Osteoblast (primary cell): ENCODE results near the gene B3GALT6. TPM values are rescaled to one million over a fixed set of nuclear protein-coding genes. Genes with fewer than 3 reads are reported as not detected.

ENCODE experiments used
- DNase-seq: peaks from one replicate; pipeline ENCODE4 v3.0.0; 2011; ENCODE audit warnings: low spot score, mixed read lengths; ENCODE audit not compliant: insufficient read length; ENCODE audit errors: missing footprints
- H2AFZ ChIP-seq: 2 replicates; pipeline ENCODE4 v1.6.0; 2011; ENCODE audit warnings: mild to moderate bottlenecking, low read length
- H3K27ac ChIP-seq: 2 replicates; pipeline ENCODE4 v1.5.1; 2011; ENCODE audit warnings: mild to moderate bottlenecking, low read depth, low read length, moderate library complexity
- H3K27me3 ChIP-seq: 2 replicates; pipeline ENCODE4 v1.6.0; 2012; ENCODE audit warnings: mild to moderate bottlenecking, control low read depth, inconsistent platforms, low read length, moderate library complexity; ENCODE audit not compliant: insufficient read depth
- H3K36me3 ChIP-seq: 2 replicates; pipeline ENCODE4 v1.5.1; 2011; ENCODE audit warnings: mild to moderate bottlenecking, low read length, control low read depth, moderate library complexity; ENCODE audit not compliant: insufficient read depth
- H3K4me1 ChIP-seq: 2 replicates; pipeline ENCODE4 v1.5.1; 2011; ENCODE audit warnings: mild to moderate bottlenecking, low read length, control low read depth, moderate library complexity; ENCODE audit not compliant: insufficient read depth
- H3K4me2 ChIP-seq: 2 replicates; pipeline ENCODE4 v1.6.0; 2011; ENCODE audit warnings: mild to moderate bottlenecking, low read length; ENCODE audit not compliant: insufficient read depth
- H3K4me3 ChIP-seq: fragments of 200-600 bp; sonication (generic); 3 replicates; pipeline ENCODE4 v1.5.1; 2012; ENCODE audit warnings: mild to moderate bottlenecking, low read length, inconsistent platforms; ENCODE audit not compliant: insufficient read depth
- H3K79me2 ChIP-seq: 2 replicates; pipeline ENCODE4 v1.6.0; 2012; ENCODE audit warnings: mild to moderate bottlenecking, low read length, control low read depth, inconsistent platforms; ENCODE audit not compliant: insufficient read depth
- H3K9me3 ChIP-seq: 2 replicates; pipeline ENCODE4 v1.5.1; 2011; ENCODE audit warnings: low read depth, low read length, control low read depth
- H4K20me1 ChIP-seq: 2 replicates; pipeline ENCODE4 v1.6.0; 2012; ENCODE audit warnings: mild to moderate bottlenecking, low read length, control low read depth; ENCODE audit not compliant: insufficient read depth
- total RNA-seq: library from RNA; depleted of rRNA; stranded (reverse); fragments of >200 nt; gene quantifications from 2 replicates; pipeline ENCODE4 v1.2.3, GENCODE V29; 2012
- TF ChIP-seq, protein P1 (sequence below): IDR thresholded peaks from 2 replicates; pipeline ENCODE4 v1.5.1; 2011; ENCODE audit warnings: mild to moderate bottlenecking, low read depth, low read length, moderate library complexity; ENCODE audit errors: extremely low read depth

The B3GALT6 gene
- total RNA-seq, 1 donor, result 29.7 TPM

- no peaks in the 10 kb centered on the region for H3K9me3 ChIP-seq
- H3K27me3 ChIP-seq, result peaks cover 11% of the 10 kb centered on the region
- H3K4me1 ChIP-seq, result peaks cover 3% of the 10 kb centered on the region
- H3K36me3 ChIP-seq, result no peaks in the 10 kb centered on the region
- TF ChIP-seq, protein P1, sequence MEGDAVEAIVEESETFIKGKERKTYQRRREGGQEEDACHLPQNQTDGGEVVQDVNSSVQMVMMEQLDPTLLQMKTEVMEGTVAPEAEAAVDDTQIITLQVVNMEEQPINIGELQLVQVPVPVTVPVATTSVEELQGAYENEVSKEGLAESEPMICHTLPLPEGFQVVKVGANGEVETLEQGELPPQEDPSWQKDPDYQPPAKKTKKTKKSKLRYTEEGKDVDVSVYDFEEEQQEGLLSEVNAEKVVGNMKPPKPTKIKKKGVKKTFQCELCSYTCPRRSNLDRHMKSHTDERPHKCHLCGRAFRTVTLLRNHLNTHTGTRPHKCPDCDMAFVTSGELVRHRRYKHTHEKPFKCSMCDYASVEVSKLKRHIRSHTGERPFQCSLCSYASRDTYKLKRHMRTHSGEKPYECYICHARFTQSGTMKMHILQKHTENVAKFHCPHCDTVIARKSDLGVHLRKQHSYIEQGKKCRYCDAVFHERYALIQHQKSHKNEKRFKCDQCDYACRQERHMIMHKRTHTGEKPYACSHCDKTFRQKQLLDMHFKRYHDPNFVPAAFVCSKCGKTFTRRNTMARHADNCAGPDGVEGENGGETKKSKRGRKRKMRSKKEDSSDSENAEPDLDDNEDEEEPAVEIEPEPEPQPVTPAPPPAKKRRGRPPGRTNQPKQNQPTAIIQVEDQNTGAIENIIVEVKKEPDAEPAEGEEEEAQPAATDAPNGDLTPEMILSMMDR, result no peak
- no peak overlapping the region for H3K27ac ChIP-seq
- no peaks in the 10 kb centered on the region for H4K20me1 ChIP-seq
- no peak overlapping the region for H2AFZ ChIP-seq
- no peaks in the 10 kb centered on the region for H3K79me2 ChIP-seq
- H3K4me3 ChIP-seq, result no peak overlapping the region
- DNase-seq, result peak; percentile 88
- H3K4me2 ChIP-seq, result no peak overlapping the region
Measured at GRCh38 chr1:1202831-1203560, 29.0 kb upstream of the B3GALT6 start.

GRCh38 chr1:1203561-1204424, 28.2 kb upstream of the B3GALT6 start:
- H3K9me3 ChIP-seq, result no peaks in the 10 kb centered on the region
- no peaks in the 10 kb centered on the region for H4K20me1 ChIP-seq
- peaks cover 11% of the 10 kb centered on the region for H3K27me3 ChIP-seq
- H3K4me3 ChIP-seq, result no peak overlapping the region
- TF ChIP-seq, protein P1, result no peak
- no peak overlapping the region for H3K4me2 ChIP-seq
- H3K79me2 ChIP-seq, result no peaks in the 10 kb centered on the region
- peaks cover 8% of the 10 kb centered on the region for H3K4me1 ChIP-seq
- H3K36me3 ChIP-seq, result no peaks in the 10 kb centered on the region
- DNase-seq, result peak; percentile 91
- no peak overlapping the region for H3K27ac ChIP-seq
- H2AFZ ChIP-seq, result no peak overlapping the region

GRCh38 chr1:1204425-1204920, 27.6 kb upstream of the B3GALT6 start:
- peak; percentile 80 for DNase-seq
- Histone ChIP-seq H3K79me2 (no peaks in the 10 kb centered on the region), H3K36me3 (no peaks in the 10 kb centered on the region), H3K27me3 (peaks cover 11% of the 10 kb centered on the region), H3K27ac (no peak overlapping the region), H3K4me1 (peaks cover 13% of the 10 kb centered on the region), H2AFZ (no peak overlapping the region), H4K20me1 (no peaks in the 10 kb centered on the region), H3K9me3 (no peaks in the 10 kb centered on the region), H3K4me2 (no peak overlapping the region), H3K4me3 (no peak overlapping the region)
- TF ChIP-seq, protein P1, result no peak
